Measurements from ENCODE around the gene NMRK2.

DNA sequence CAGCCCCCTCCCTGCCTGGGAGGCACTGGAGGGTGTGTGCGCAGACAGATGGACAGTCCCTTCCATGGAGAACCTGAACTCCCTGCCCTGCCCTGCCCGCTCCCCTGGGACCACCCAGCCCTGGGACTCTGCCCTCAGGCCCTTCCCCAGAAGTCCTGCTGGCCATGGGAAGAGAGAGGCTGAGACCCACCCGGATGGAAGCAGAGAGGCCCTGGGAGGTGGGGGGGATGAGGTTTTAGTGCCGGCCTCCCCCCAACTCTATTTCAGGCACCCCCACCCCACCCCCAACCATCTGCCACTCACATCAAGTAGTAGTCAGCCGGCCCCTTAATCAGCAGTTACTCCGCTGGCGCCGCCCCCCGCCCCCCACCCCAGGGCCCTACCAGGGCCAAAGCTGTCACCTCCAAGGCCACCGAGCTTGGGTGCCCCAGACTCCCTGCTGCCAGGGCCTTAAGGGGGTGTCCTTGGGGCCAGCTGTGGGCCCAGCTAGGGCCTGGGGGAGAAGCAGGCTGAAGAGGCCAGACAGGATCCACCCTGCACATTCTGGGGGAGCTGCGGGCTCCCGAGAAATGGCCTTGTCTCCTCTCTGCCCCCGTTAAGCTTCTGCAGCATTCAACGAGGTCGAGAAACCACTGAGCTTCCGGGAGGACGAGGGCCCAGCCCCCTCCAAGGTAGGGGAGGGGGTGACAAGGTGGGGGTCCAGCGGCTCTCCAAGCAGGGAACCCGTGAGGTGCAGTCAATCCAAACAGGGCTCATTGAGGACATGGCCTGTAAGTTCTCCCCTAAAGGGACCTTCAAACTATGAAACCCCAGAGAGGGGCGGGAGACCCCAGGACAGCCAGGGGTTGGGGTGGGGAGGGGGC, 17.4 kb downstream of the NMRK2 start:
- no peak for TF ChIP-seq CTCF (IDR thresholded peaks at IDR 0.05; ENCODE audit: low read depth, low read length, poor library complexity, severe bottlenecking)
- no peak for TF ChIP-seq EZH2phosphoT487 (IDR thresholded peaks at IDR 0.05; ENCODE audit: borderline replicate concordance, low read length)

Data from DOHH2 (cell line).